HK-2 (cell line): ENCODE measurements around the gene FST.

ENCODE experiments used
- DNase-seq: peaks from one replicate; pipeline ENCODE4 v3.0.0-alpha.2; 2018; ENCODE audit not compliant: unreplicated experiment

The FST gene

DNA sequence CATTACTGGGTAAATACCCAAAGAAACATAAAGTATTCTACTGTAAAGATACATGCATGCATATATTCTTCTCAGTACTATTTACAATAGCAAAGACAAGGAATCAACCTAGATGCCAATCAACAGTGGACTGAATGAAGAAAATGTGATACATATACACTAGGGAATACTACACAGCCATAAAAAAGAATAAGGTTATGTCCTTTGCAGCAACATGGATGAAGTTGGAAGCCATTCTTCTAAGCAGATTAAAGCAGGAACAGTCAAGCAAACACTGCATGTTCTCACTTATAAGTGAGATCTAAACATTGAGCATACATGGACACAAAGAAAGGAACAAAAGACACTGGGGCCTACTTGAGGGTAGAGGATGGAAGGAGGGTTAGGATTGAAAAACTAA lies 40.4 kb downstream of the FST start:
- DNase-seq: no peak
